Esophagus muscularis mucosa (tissue), 4 donors: ENCODE measurements around the gene DHRS3.
A peak's percentile ranks its signal among the peaks of the same experiment; 100 is the strongest.

ENCODE experiments used
- EP300 ChIP-seq: sonication (generic); formaldehyde crosslinking; IDR thresholded peaks from one replicate; pipeline ENCODE4 v1.6.1; 2017; ENCODE audit warnings: antibody characterized with exemption
- POLR2AphosphoS5 ChIP-seq, 2 donors: sonication (generic); formaldehyde crosslinking; IDR thresholded peaks; one replicate each; pipeline ENCODE4 v1.6.1; 2017; ENCODE audit warnings: antibody characterized with exemption in 2 of 2
- TF ChIP-seq, protein P1 (sequence below), 3 experiments: fragments of 200-600 bp in 2 of 3; fragments of 450-650 bp in 1 of 3; sonication (generic) in 2 of 3; IDR thresholded peaks; one replicate each; pipeline ENCODE4 v1.5.1; 2017 to 2019; ENCODE audit warnings: antibody characterized with exemption in 3 of 3, mild to moderate bottlenecking in 2 of 3, moderate library complexity in 1 of 3

DNA sequence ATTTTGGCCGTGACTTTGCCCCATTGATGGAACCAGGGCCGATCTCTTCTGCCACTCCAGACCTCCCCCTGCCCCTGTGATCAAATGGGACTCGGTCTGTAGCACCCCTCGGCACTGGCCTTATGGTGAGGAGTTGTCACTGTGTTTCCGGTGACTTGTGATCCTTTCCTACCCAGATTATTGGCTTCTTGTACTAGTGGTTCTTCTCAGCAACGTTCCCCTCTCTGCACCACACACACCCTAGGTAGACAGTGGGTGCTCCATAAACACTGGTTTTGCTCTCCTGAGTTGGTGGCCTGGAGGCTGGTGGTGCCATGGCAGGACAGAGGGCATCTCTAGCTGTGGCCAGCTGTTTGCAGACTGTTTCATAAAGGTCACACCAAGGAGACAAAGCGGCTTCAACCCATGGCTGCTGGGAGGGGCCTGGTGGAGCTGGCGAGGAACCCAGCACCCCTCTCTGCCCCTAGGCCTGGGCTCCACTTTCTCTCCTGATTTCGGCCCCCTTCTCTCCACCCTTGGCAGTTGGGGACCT, 50.7 kb downstream of the DHRS3 start:
- TF ChIP-seq, protein P1, sequence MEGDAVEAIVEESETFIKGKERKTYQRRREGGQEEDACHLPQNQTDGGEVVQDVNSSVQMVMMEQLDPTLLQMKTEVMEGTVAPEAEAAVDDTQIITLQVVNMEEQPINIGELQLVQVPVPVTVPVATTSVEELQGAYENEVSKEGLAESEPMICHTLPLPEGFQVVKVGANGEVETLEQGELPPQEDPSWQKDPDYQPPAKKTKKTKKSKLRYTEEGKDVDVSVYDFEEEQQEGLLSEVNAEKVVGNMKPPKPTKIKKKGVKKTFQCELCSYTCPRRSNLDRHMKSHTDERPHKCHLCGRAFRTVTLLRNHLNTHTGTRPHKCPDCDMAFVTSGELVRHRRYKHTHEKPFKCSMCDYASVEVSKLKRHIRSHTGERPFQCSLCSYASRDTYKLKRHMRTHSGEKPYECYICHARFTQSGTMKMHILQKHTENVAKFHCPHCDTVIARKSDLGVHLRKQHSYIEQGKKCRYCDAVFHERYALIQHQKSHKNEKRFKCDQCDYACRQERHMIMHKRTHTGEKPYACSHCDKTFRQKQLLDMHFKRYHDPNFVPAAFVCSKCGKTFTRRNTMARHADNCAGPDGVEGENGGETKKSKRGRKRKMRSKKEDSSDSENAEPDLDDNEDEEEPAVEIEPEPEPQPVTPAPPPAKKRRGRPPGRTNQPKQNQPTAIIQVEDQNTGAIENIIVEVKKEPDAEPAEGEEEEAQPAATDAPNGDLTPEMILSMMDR (IDR thresholded peaks at IDR 0.05), result no peak
- TF ChIP-seq POLR2AphosphoS5 (IDR thresholded peaks at IDR 0.05) (peak in 1 of 2 donors; percentile 13), EP300 (no peak)
